HepG2 (cell line): ENCODE results near the gene CBX7. TPM values are rescaled to one million over a fixed set of nuclear protein-coding genes. Genes with fewer than 3 reads are reported as not detected.

Experiments
- ATAC-seq: fragments of 200-7000 bp; cut with Tn5 transposase; 3 replicates; pipeline ENCODE4 v1.9.1; 2020; ENCODE audit warnings: mild to moderate bottlenecking, moderate library complexity
- BruUV-seq: library from RNA; stranded (reverse); fragments of 400-500 nt; replicated peaks from 2 replicates; lab custom pipeline; 2021; lab: Mats Ljungman, UMichigan
- CTCF ChIA-PET: fragments of 300-600 bp; formaldehyde crosslinking; extraction: SDS; loops from one replicate; lab custom pipeline; 2021; ENCODE audit warnings: low total read pairs, inconsistent platforms, low intra/inter-chr PET ratio; lab: Yijun Ruan, JAX
- POLR2A ChIA-PET: fragments of 350-600 bp; sonication (Branson Sonifier 250); formaldehyde crosslinking; loops from one replicate; lab custom pipeline; 2020; ENCODE audit warnings: antibody characterized with exemption, inconsistent platforms; lab: Yijun Ruan, JAX
- DNase-seq: peaks from one replicate; pipeline ENCODE4 v3.0.0-alpha.2; 2015; ENCODE audit warnings: low spot score
- FAIRE-seq: peaks from 3 replicates; lab custom pipeline; 2011; peaks lifted over from hg19 to GRCh38; lab: Jason Lieb, UNC
- H2AFZ ChIP-seq: one replicate; pipeline ENCODE4 v1.6.1; 2011; ENCODE audit warnings: low read length, inconsistent platforms
- H3K27ac ChIP-seq: fragments of 300-600 bp; 3 replicates; pipeline ENCODE4 v1.8.0; 2011; ENCODE audit warnings: mixed run types, mild to moderate bottlenecking, mixed read lengths, low read length, inconsistent platforms; ENCODE audit not compliant: insufficient read depth; ENCODE audit errors: extremely low read length
- H3K27me3 ChIP-seq, 2 experiments: fragments of 200-600 bp in 1 of 2; 2 replicates in 1 of 2; 3 replicates in 1 of 2; pipeline versions ENCODE4 v1.6.0 to v1.8.0; 2011; ENCODE audit warnings: low read length in 2 of 2, mild to moderate bottlenecking in 2 of 2, moderate library complexity in 2 of 2, inconsistent platforms in 1 of 2; ENCODE audit not compliant: insufficient read depth in 2 of 2, control insufficient read depth in 1 of 2
- H3K36me3 ChIP-seq, 2 experiments: fragments of 200-600 bp in 1 of 2; replicated peaks in 1 of 2; 2 replicates in 1 of 2; 3 replicates in 1 of 2; pipeline versions ENCODE4 v1.5.1 to v1.8.0; 2011; ENCODE audit warnings: low read length in 2 of 2, inconsistent platforms in 1 of 2; ENCODE audit not compliant: insufficient read depth in 2 of 2, control insufficient read depth in 1 of 2
- H3K4me1 ChIP-seq: 2 replicates; pipeline ENCODE4 v1.5.1; 2012; ENCODE audit warnings: low read length, inconsistent platforms; ENCODE audit not compliant: insufficient read depth
- H3K4me2 ChIP-seq: 2 replicates; pipeline ENCODE4 v1.6.0; 2011; ENCODE audit warnings: low read depth, low read length, inconsistent platforms
- H3K4me3 ChIP-seq, 3 experiments: fragments of 200-600 bp in 1 of 3; sonication (generic), shearing (Covaris generic) in 1 of 3; replicated peaks in 1 of 3; 2 replicates each; pipeline ENCODE4 v1.5.1; 2011 to 2016; ENCODE audit warnings: low read length in 3 of 3, inconsistent platforms in 2 of 3, low read depth in 2 of 3, mild to moderate bottlenecking in 2 of 3, control low read depth in 1 of 3, mixed read lengths in 1 of 3; ENCODE audit not compliant: insufficient read depth in 1 of 3
- H3K79me2 ChIP-seq: one replicate; pipeline ENCODE4 v1.6.1; 2011; ENCODE audit warnings: low read length, inconsistent platforms; ENCODE audit not compliant: insufficient read depth
- H3K9ac ChIP-seq: 2 replicates; pipeline ENCODE4 v1.6.0; 2011; ENCODE audit warnings: mild to moderate bottlenecking, low read depth, low read length, inconsistent platforms; ENCODE audit not compliant: insufficient read depth
- H3K9me3 ChIP-seq: 2 replicates; pipeline ENCODE4 v1.5.1; 2012; ENCODE audit warnings: mild to moderate bottlenecking, low read length
- H4K20me1 ChIP-seq: 2 replicates; pipeline ENCODE4 v1.6.0; 2011; ENCODE audit warnings: inconsistent platforms, mild to moderate bottlenecking, low read length, moderate library complexity; ENCODE audit not compliant: insufficient read depth
- ARID3A ChIP-seq: IDR thresholded peaks from 2 replicates; pipeline ENCODE4 v1.6.1; 2012; ENCODE audit warnings: low read depth, low read length, improper control_type of control experiment
- CTCF ChIP-seq: sonication (generic); formaldehyde crosslinking; IDR thresholded peaks from 2 replicates; pipeline ENCODE4 v1.5.0; 2020; ENCODE audit warnings: mild to moderate bottlenecking, missing genetic modification reagents, moderate library complexity
- FOSL2 ChIP-seq: sonication (generic); formaldehyde crosslinking; IDR thresholded peaks from 2 replicates; pipeline ENCODE4 v1.4.0; 2020; ENCODE audit warnings: missing genetic modification reagents
- HMGA1 ChIP-seq: sonication (generic); formaldehyde crosslinking; conservative IDR thresholded peaks from 2 replicates; pipeline ENCODE4 v1.4.0; 2020; ENCODE audit warnings: missing genetic modification reagents
- NCOA2 ChIP-seq: sonication (generic); formaldehyde crosslinking; IDR thresholded peaks from 2 replicates; pipeline ENCODE4 v1.8.0; 2022; ENCODE audit warnings: inconsistent platforms
- RAD21 ChIP-seq: fragments of 450-650 bp; formaldehyde crosslinking; IDR thresholded peaks from 2 replicates; pipeline ENCODE4 v1.5.0; 2020; ENCODE audit warnings: mild to moderate bottlenecking
- SKIL ChIP-seq: sonication (generic); formaldehyde crosslinking; IDR thresholded peaks from 2 replicates; pipeline ENCODE4 v1.8.0; 2022; ENCODE audit warnings: missing genetic modification reagents, mild to moderate bottlenecking, moderate library complexity, borderline replicate concordance
- SRF ChIP-seq: IDR thresholded peaks from 2 replicates; pipeline ENCODE4 v1.6.1; 2011; ENCODE audit warnings: mild to moderate bottlenecking, low read depth, low read length, moderate library complexity
- TFDP1 ChIP-seq: IDR thresholded peaks from 2 replicates; pipeline ENCODE4 v1.6.1; 2016; ENCODE audit warnings: missing compliant biosample characterization, missing genetic modification reagents, borderline replicate concordance
- ZNF275 ChIP-seq: sonication (generic); formaldehyde crosslinking; IDR thresholded peaks from 2 replicates; pipeline ENCODE4 v1.8.0; 2022; ENCODE audit warnings: missing genetic modification reagents, mild to moderate bottlenecking, inconsistent platforms, borderline replicate concordance
- ZNF788 ChIP-seq: sonication (generic); formaldehyde crosslinking; IDR thresholded peaks from 2 replicates; pipeline ENCODE4 v1.5.0; 2020; ENCODE audit warnings: mild to moderate bottlenecking, missing genetic modification reagents, borderline replicate concordance
- WGBS: methylation state at CpG from one replicate; pipeline ENCODE4 v1.1.6; 2017; ENCODE audit warnings: low lambda C conversion rate; 5-methylcytosine and 5-hydroxymethylcytosine counted together
- in situ Hi-C: cut with HindIII; loops from 2 replicates; pipeline ENCODE4 v1.10.0; 2017; ENCODE audit warnings: low pct_unique_long_range_greater_than_20kb; ENCODE audit not compliant: extremely low pct_ligation_motif_present
- intact Hi-C: fragments of 100-400 bp; cut with micrococcal nuclease; formaldehyde crosslinking; loops from one replicate; pipeline ENCODE4 v1.10.0; 2022; ENCODE audit not compliant: unreplicated experiment
- polyA plus RNA-seq, 8 experiments: library from polyadenylated mRNA; depleted of rRNA in 3 of 8; stranded (reverse) in 7 of 8; unstranded in 1 of 8; fragments of >200 nt; fragmentation: Illumina TruSeq in 4 of 8; extraction: Trizol in 4 of 8; gene quantifications; 2 replicates each; pipeline versions ENCODE4 v1.2.1 to v1.2.3, GENCODE V29; 2011 to 2016; ENCODE audit warnings: low read depth in 4 of 8, missing spikeins in 1 of 8, mixed read lengths in 1 of 8; ENCODE audit not compliant: insufficient read depth in 1 of 8
- total RNA-seq, 5 experiments: library from RNA; depleted of rRNA; stranded (reverse); fragments of >200 nt; fragmentation: Illumina TruSeq; extraction: Trizol; gene quantifications; 2 replicates each; pipeline ENCODE4 v1.2.3, GENCODE V29; 2016; ENCODE audit warnings: low read depth in 1 of 5

Gene CBX7
- total and polyA plus RNA-seq, 2 of the 13 experiments (the other 11 are each of a cell fraction or from before 2014, with no cell fraction given) = 0.35 to 4.9 TPM

- TF ChIP-seq CTCF (CRISPR knock-in tag) (0 out of 2 replicates have a peak, but pooled peaks have one; percentile 15), HMGA1 (CRISPR knock-in tag) (no peak), SRF (no peak), ZNF788 (CRISPR knock-in tag) (no peak)
- TF ChIP-seq, all 625 proteins: peak for 8
These were observed 24.4 kb upstream of the CBX7 start (continued) for GRCh38 chr22:39176714-39177455.

- in situ Hi-C loops (loop anchor here (5.0 kb wide), 1 partner anchor 66 kb away; the partner anchor contains the start of gene PDGFB), intact Hi-C loops (loop anchor here (10.0 kb wide), 1 partner anchor 69 kb away; the partner anchor contains the start of gene PDGFB)
- 8% methylated on average over 10 of the region's 23 CpGs for WGBS
- Histone ChIP-seq H3K4me1 (peaks cover 84% of the 10 kb centered on the region), H3K4me2 (peak overlapping the region; percentile 73), H3K27ac (peak overlapping the region; percentile 61), H3K79me2 (no peaks in the 10 kb centered on the region), H3K27me3 (no peaks in the 10 kb centered on the region), H3K9ac (peak overlapping the region; percentile 61), H3K9me3 (no peaks in the 10 kb centered on the region), H3K4me3 (peak overlapping the region in 1 of 3 experiments; percentile 30; a peak in 1 of 6 replicates), H4K20me1 (no peaks in the 10 kb centered on the region), H2AFZ (no peak overlapping the region), H3K36me3 (no peaks in the 10 kb centered on the region)
- DNase-seq (peak; percentile 72), ATAC-seq (peak; percentile 69), FAIRE-seq (no peak)
- ChIA-PET CTCF (no interaction called here), POLR2A (interaction anchor here (1.1 to 6.1 kb wide), 3 partner anchors 24 to 142 kb away, joined by 3 to 72 read pairs (median 16); partner anchors contain the start of genes CBX7 and RPL3)
- BruUV-seq = no TSS peak
- TF ChIP-seq SKIL (CRISPR knock-in tag) = peak; percentile 77; the same call in 1 of the 2 replicates
- peak; percentile 76; the same call in 1 of the 2 replicates for TF ChIP-seq ZNF788 (CRISPR knock-in tag)
- TF ChIP-seq ZNF275 (CRISPR knock-in tag) = 0 out of 2 replicates have a peak, but pooled peaks have one; percentile 46
- peak; percentile 73 for TF ChIP-seq NCOA2 (CRISPR knock-in tag)
- 0 out of 2 replicates have a peak, but pooled peaks have one; percentile 40 for TF ChIP-seq RAD21
- peak; percentile 44; the same call in 1 of the 2 replicates for TF ChIP-seq TFDP1
- TF ChIP-seq FOSL2 (CRISPR knock-in tag) = peak; percentile 79
- TF ChIP-seq ARID3A = no peak
These were observed 23.7 kb upstream of the CBX7 start for GRCh38 chr22:39176143-39176713.
